Measurements from ENCODE around the gene ZNF77. TPM values are rescaled to one million over a fixed set of nuclear protein-coding genes. Genes with fewer than 3 reads are reported as not detected.

ZNF77 gene
- total and polyA plus RNA-seq, 5 experiments from 2014 or later, result 1.3 to 6.9 (median 2.1) TPM

Other genes with a start within 250 kb of the ZNF77 start
- gene GNG7, start 242.3 kb downstream of the ZNF77 start, total RNA-seq, result 1 to 10 TPM; 8.5 TPM
- 1 to 10 TPM; 1.8 to 4.2 (median 2.5) TPM for gene GNG7, start 242.3 kb downstream of the ZNF77 start, polyA plus RNA-seq
- under 1 TPM; 0.75 to 0.77 TPM for gene DIRAS1, start 223.6 kb downstream of the ZNF77 start, total RNA-seq
- not detected for gene DIRAS1, start 223.6 kb downstream of the ZNF77 start, polyA plus RNA-seq
- 10 to 100 TPM; 23.2 to 23.4 TPM for gene SLC39A3, start 205.0 kb downstream of the ZNF77 start, total RNA-seq
- gene SLC39A3, start 205.0 kb downstream of the ZNF77 start, polyA plus RNA-seq, result 10 to 100 TPM; 41.1 to 43.8 (median 41.6) TPM
- gene SGTA, start 161.7 kb downstream of the ZNF77 start, total RNA-seq, result 10 to 100 TPM; 33.8 to 34.3 TPM
- gene SGTA, start 161.7 kb downstream of the ZNF77 start, polyA plus RNA-seq, result 10 to 100 TPM; 23.4 to 37.0 (median 28.4) TPM
- 10 to 100 TPM; 33.0 to 40.6 TPM for gene THOP1, start 159.5 kb downstream of the ZNF77 start, total RNA-seq
- gene THOP1, start 159.5 kb downstream of the ZNF77 start, polyA plus RNA-seq, result 10 to 100 TPM; 28.8 to 38.6 (median 37.8) TPM
- gene ZNF554, start 125.1 kb downstream of the ZNF77 start, total RNA-seq, result 1 to 10 TPM; 7.6 to 7.8 TPM
- 1 to 10 TPM; 3.6 to 8.3 (median 4.5) TPM for gene ZNF554, start 125.1 kb downstream of the ZNF77 start, polyA plus RNA-seq
- gene ZNF555, start 103.5 kb downstream of the ZNF77 start, total RNA-seq, result 1 to 10 TPM; 7.4 to 8.7 TPM
- gene ZNF555, start 103.5 kb downstream of the ZNF77 start, polyA plus RNA-seq, result 1 to 10 TPM; 1.0 to 3.4 (median 2.2) TPM
- not detected for gene ZNF556, start 77.6 kb downstream of the ZNF77 start, total RNA-seq
- gene ZNF556, start 77.6 kb downstream of the ZNF77 start, polyA plus RNA-seq, result not detected
- 1 to 10 TPM; 3.0 to 3.6 TPM for gene ZNF57, start 44.0 kb downstream of the ZNF77 start, total RNA-seq
- 1 to 10 TPM; 1.7 to 2.9 (median 1.8) TPM for gene ZNF57, start 44.0 kb downstream of the ZNF77 start, polyA plus RNA-seq
- gene TLE6, start 32.6 kb upstream of the ZNF77 start, total RNA-seq, result under 1 TPM in 1 of 2 experiments, not detected in 1; 0.30 TPM
- gene TLE6, start 32.6 kb upstream of the ZNF77 start, polyA plus RNA-seq, result under 1 TPM in 2 of 3 donors, not detected in 1; 0.52 to 0.82 TPM
- 10 to 100 TPM; 19.1 to 21.1 TPM for gene TLE2, start 84.3 kb upstream of the ZNF77 start, total RNA-seq
- gene TLE2, start 84.3 kb upstream of the ZNF77 start, polyA plus RNA-seq, result 10 to 100 TPM in 2 of 3 donors, 1 to 10 TPM in 1; 7.0 to 12.4 (median 10.8) TPM
- gene TLE5, start 117.5 kb upstream of the ZNF77 start, total RNA-seq, result 100 to 1,000 TPM; 981 to 983 TPM
- gene TLE5, start 117.5 kb upstream of the ZNF77 start, polyA plus RNA-seq, result 100 to 1,000 TPM; 451 to 924 (median 555) TPM
- gene GNA11, start 149.4 kb upstream of the ZNF77 start, total RNA-seq, result 1 to 10 TPM; 5.1 to 5.4 TPM
- gene GNA11, start 149.4 kb upstream of the ZNF77 start, polyA plus RNA-seq, result under 1 TPM; 0.43 to 0.60 (median 0.47) TPM
- under 1 TPM; 0.36 to 0.39 TPM for gene GNA15, start 191.1 kb upstream of the ZNF77 start, total RNA-seq
- under 1 TPM in 1 of 3 donors, not detected in 2; 0.19 TPM for gene GNA15, start 191.1 kb upstream of the ZNF77 start, polyA plus RNA-seq
- gene S1PR4, start 233.8 kb upstream of the ZNF77 start, total RNA-seq, result 100 to 1,000 TPM; 217 to 233 TPM
- gene S1PR4, start 233.8 kb upstream of the ZNF77 start, polyA plus RNA-seq, result 100 to 1,000 TPM; 286 to 470 (median 332) TPM
- gene NCLN, start 241.0 kb upstream of the ZNF77 start, total RNA-seq, result 10 to 100 TPM; 59.7 to 63.0 TPM
- gene NCLN, start 241.0 kb upstream of the ZNF77 start, polyA plus RNA-seq, result 10 to 100 TPM; 23.9 to 44.7 (median 25.5) TPM